GM21825 (cell line): Measurements from ENCODE around the gene DOCK11.
"Not testable (repeated sequence)": the region's sequence is repeated elsewhere in the genome, so short reads cannot be mapped to it uniquely, and the experiment has no call there.

ENCODE experiments used
- ATAC-seq: cut with Tn5 transposase; IDR thresholded peaks from one replicate; pipeline ENCODE4 v1.9.1; 2021; ENCODE audit warnings: mild to moderate bottlenecking, moderate library complexity; ENCODE audit not compliant: unreplicated experiment

DOCK11 gene

GRCh38 chrX:118566359-118566758 is 70.7 kb downstream of the DOCK11 start:
- ATAC-seq = no peak

- ATAC-seq = no peak
These were observed 74.1 kb downstream of the DOCK11 start for GRCh38 chrX:118569676-118570075.

GRCh38 chrX:118570209-118570608 is 74.6 kb downstream of the DOCK11 start:
- no peak for ATAC-seq

- ATAC-seq = no peak
These were observed 76.2 kb downstream of the DOCK11 start for GRCh38 chrX:118571836-118572235.

- ATAC-seq = no peak
These were observed 79.1 kb downstream of the DOCK11 start for GRCh38 chrX:118574666-118575065.

DNA sequence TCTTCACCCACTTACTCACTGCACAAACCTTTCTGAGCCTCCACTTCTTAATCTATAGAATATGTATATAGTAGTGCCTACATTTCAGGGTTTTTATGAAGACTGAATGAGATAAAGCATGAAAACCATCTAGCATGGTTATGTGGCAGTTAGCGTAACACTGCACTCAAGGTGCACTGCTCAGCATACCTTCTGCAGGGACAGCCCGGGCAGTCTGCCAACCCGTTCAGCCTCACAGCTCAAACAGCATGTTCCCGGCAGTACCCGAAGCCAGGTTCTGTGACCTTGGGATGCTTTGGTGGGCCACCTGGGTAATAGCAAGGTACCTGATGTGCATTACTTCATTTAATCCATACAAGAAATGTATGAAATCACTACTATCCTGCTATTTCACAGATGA is 81.4 kb downstream of the DOCK11 start:
- ATAC-seq = no peak

- no peak for ATAC-seq
These were observed 83.8 kb downstream of the DOCK11 start for GRCh38 chrX:118579417-118579816.

GRCh38 chrX:118582926-118583325 is 87.3 kb downstream of the DOCK11 start:
- not testable (repeated sequence) for ATAC-seq

DNA sequence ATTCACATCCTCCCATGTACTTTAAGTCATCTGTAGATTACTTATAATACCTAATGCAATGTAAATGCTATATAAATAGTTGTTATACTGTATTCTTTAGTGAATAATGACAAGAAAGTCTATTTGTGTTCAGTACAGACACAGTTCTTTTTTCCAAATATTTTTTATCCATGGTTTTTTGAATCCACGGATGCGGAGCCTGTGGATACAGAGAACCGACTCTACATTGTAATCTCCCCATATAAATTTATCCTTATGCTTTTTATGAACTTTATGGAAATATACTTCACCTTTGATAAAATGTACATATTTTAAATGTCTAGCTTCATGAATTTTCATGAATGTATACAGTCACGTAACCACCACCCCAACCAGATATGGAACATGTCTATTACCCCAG is 88.2 kb downstream of the DOCK11 start:
- ATAC-seq = no peak

- no peak for ATAC-seq
These were observed 89.7 kb downstream of the DOCK11 start for GRCh38 chrX:118585296-118585695.

DNA sequence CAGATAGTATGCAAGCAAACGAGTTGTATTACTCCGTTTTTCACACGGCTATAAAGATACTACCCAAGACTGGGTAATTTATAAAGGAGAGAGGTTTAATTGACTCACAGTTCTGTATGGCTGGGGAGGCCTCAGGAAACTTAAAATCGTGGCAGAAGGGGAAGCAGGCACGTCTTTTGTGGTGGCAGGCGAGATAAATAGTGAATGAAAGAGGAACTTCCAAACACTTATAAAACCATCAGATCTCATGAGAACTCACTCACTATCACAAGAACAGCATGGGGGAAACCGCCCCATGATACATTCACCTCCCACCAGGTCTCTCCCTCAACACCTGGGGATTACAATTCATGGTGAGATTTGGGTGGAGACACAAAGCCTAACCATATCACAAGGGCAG is 90.6 kb downstream of the DOCK11 start:
- ATAC-seq = not testable (repeated sequence)

DNA sequence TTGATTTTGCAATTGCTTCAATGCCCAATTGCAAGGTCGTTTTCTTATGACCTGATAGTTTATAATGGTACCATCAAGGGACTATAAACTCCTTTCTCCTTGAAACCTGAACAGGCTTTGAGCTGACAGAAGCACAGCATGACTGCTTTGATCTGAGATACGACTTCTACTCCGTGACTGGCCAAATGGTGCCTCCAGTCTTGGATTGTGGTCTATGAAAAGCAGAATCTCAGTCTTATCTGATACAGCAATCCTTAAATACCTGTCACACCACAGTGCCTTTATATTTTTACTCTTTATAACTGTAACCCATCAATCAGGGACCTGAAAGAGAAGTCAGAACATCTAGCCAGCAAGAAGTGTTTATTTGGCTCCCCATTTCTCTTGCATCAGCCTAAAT is 93.1 kb downstream of the DOCK11 start:
- no peak for ATAC-seq

DNA sequence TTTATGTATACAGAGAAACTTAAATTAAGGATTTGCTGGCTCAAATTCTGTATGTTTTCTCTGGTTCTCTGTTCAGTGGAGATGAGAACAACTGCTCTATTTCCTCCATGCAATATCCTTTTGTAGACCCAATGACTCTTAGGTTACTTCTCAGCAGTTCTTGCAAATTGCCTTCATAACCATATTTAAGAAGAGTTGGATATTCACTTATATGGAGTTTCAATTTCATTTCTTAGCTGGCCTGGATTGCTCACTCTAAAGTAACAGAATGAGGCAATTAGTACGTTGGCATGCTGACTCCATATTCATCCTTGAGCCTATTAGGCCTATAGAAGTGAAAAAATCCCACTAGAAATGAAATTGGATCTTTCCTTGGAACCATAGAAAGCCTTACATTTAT is 93.6 kb downstream of the DOCK11 start:
- ATAC-seq = no peak

DNA sequence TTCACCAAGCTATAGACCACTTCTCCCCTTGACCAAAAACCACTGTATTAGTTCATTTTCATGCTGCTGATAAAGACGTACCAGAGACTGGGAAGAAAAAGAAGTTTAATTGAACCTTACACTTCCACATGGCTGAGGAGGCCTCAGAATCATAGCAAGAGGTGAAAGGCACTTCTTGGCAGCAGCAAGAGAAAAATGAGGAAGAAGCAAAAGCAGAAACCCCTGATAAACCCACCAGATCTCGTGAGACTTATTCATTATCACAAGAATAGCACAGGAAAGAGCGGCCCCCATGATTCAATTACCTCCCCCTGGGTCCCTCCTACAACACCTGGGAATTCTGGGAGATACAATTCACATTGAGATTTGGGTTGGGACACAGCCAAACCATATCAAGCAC is 97.8 kb downstream of the DOCK11 start:
- no peak for ATAC-seq

GRCh38 chrX:118594697-118595420 is 99.2 kb downstream of the DOCK11 start:
- no peak for ATAC-seq

GRCh38 chrX:118595501-118596042 is 100.0 kb downstream of the DOCK11 start:
- no peak for ATAC-seq

DNA sequence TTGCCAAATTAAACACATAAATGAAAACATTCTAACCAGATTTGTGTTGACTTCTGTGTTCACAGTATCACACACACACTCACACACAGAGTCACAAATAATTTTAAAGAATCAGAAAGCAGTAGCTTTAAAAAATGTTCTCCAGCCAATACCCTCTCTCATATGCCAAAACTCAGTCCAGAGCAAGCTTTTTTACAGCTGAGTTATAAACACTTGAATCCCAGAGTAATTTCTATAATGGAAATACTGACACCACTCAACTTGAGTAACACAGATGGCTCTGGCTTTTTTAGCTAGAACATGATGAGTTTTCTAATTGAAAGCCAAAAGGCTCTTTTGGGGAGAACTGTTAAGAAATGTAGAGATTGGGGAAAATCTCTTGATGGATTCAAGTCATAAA is 100.8 kb downstream of the DOCK11 start:
- no peak for ATAC-seq

GRCh38 chrX:118603981-118604380 is 108.4 kb downstream of the DOCK11 start:
- no peak for ATAC-seq

- ATAC-seq = no peak
These were observed 116.7 kb downstream of the DOCK11 start for GRCh38 chrX:118612290-118612689.

DNA sequence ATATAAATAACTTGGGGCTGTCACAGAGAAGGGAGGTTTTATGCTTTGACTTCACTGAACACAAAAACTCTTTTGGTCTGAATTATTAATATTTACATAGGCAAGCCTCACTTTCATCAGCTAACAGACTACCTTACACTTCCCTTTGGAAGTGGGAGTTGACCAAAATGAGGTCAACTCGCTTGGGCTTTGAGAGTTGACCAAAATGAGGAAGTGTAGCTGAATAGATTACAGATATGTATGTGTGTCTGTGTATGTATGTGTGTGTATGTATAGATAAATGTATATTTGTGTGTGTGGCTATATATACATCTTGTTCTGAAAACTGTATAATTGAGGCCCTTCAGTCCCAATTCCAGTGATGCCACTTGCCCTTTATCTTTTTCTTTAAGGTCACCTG is 118.5 kb downstream of the DOCK11 start:
- ATAC-seq = no peak

- ATAC-seq = no peak
These were observed 119.5 kb downstream of the DOCK11 start for GRCh38 chrX:118615141-118615540.

- no peak for ATAC-seq
These were observed 125.6 kb downstream of the DOCK11 start for GRCh38 chrX:118621081-118621759.
